Stimulated activated CD4-positive, alpha-beta T cell treated with anti-CD3 and anti-CD28 coated beads, Interleukin-12 subunit alpha, Interleukin-12 subunit beta, amount 100 ng/mL, for 48 hours (primary cell): ENCODE results near the gene USP21.

Experiments used
- DNase-seq, 3 donors: peaks; one replicate each; pipeline ENCODE4 v3.0.0-alpha.2; 2020; ENCODE audit warnings: low read depth in 2 of 3, low spot score in 1 of 3

Gene USP21

DNA sequence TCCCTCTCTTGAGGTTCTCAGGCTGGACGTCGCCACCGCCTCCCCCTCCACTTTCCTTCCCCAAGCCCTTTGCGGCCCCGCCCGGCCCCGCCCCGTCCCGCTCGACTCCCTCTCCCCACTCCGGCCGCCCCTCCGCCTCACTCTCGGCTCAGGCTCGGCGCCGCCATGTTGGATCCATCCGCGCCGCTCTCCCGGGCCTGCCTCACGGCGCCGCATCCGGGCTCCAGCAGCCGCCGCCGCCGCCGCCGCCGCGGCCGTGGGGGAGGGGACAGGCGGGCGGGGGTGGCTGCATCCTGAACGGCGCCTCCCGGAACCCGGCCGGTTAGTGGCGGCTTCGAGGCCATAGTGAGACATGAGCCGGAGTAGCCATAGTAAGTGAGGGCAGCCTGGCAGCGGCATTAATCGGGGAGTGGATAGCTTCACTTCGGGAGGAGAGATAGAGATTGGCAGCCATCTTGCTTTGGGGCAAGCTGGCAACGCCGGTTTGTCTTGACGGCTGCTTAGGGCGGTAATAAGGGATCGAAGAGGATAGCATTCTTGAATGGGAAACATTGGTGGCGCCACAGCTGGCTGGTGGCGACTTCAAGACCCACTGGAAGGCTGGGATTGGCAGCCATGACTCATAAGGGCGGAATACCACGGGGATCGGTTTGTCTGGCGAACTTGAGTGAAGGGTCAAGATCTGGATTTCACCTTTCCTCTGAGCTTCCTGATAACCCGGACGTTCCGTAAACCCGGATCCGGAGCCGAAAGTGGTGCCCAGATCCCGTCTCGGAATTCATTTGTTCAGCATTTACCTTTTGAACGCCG, 26.7 kb upstream of the USP21 start, which contains the start of gene DEDD:
Gene DEDD, minus strand, starts transcription at position 258 of the 810 bp plus-strand sequence. CDS start 8,205 bp downstream, outside the sequence.
- peak; percentile 80 to 89 (median 82) for DNase-seq

DNA sequence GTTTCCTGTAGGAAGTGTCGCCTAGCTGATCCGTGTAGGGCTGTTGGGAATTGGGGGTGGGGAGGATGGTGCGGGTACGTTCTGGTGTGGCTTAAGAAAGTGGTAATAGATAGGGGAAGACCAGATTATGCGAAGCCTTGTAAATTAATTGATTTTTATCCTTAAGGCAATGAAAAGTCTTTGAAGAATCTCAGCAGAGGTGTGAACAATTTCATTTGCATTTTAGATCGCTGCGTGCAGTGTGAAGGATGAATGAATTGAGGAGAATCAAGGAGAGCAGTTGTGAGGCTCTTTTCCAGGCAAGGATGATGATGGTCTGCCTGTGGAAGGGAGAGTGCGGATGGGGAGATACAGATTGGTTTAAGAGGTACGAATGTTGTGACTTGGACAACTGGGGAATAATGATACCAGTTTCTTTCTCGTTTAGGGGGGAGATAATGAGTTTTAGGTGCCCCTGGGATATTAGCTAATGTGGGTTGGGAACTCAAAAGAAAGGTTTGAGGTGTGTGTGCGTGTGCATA, 26.0 kb upstream of the USP21 start:
- no peak for DNase-seq

DNA sequence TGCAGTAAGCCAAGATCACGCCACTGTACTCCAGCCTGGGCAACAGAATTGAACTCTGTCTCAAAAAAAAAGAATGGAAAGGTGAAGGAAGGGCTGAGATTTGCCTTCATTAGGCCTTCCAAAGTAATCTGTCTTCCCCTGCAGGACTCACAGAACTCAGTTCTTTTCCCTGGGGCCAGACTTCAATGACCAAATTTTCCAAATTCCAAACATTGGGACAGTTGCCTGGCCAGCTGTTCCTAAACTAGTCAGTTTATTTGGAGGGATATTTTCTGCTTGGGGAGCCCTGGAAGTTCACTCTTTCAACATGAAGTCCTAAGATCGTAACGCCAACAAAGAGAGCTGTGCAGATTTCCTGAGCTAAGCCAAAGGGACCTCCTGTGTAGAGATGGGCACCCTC, 21.4 kb upstream of the USP21 start:
- no peak for DNase-seq

DNA sequence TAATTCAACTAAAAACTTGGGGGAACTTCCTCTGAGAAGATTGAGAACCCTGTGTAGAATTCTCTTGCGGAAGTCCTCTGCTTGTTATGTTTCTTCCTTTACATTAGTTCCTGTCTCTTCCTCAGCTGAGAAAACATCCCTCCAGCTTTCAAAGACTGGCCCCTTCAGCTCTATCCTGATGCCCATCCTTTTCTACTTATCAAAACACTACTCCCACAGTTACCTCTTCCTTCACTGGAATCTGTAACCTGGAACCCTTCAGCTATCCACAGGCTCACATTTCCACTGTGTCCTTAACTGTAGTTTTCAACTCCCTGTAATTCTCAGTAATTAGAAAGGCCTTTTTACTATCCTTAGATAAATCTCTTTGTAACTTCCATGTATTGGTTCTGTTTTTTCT, 20.9 kb upstream of the USP21 start:
- no peak for DNase-seq

DNA sequence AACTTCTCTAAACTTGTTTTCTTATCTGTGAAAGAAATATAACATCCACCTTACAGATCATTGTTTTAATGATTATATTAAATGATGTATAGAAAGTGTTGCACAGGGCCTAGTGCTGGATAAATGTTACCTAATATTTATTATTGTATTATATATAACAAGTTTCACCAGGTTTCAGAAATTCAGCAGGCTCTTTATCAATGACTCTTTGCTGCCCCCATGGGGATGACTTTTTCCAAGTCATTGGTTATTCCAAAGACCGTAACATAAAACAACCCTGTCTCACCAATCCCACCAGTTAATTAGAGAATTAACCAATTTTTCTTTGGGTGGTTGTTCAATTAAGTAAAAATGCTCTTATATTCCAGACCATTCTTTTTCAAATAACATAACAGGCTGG, 19.5 kb upstream of the USP21 start:
- DNase-seq: no peak

DNA sequence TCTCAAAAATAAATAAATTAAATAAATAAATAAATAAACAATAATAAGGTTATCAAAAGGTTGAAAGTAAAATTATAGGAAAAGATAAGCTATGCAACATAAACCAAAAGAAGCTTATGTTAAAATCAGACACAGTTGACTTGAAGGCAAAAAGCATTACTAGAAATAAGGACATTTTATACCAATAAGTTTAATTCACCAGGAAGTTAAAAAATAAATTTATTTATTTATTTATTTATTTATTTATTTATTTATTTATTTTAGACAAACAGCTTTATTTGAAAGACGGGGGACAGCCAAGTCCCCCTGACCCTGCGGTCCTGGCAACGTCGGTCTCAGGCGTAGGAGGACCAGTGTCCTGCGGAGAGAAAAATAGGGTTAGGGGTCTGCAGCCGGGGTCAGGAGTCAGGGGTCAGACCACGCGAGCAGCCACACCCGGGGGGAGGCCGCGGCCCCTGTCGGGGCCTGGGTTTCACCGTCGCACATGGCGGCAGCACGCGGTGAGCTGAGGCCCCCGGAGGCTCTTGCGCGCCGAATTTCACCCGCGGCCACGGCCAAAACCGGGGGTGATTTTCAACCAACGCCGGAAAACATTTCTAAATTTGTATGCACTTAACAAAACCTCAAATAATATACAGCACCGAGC, 18.4 kb upstream of the USP21 start:
- no peak for DNase-seq

DNA sequence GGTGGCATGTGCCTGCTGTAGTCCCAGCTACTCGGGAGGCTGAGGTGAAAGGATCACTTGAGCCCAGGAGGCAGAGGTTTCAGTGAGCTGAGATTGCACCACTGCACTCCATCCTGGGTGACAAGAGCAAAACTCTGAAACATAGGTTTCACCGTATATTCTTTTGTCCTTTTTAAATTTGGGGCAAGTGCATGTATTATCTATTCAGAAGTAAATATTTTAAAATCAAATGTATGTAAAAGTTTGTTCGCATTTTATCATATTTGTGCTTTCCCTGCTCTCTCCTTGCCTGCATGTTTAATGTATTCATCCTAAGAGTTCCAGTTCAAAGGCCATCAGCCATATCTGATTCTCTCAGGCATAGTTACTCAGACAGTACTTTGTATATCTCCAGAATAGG, 13.5 kb upstream of the USP21 start:
- no peak for DNase-seq

DNA sequence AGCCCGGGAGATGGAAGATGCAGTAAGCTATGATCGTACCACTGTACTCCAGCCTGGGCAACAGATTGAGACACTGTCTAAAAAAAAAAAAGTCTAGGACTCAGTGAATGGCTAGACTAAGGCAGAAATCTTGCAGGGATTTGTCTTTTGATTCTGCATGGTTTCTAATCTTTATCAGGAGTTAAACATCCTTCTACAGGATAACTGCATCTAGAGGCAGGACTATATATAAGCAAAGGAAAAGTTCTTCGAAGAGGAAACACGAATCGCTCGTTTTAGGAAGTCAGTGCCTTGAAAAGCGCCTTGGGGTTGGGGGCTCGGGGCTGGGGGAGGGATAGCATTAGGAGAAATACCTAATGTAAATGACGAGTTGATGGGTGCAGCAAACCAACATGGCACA, 6.1 kb upstream of the USP21 start:
- DNase-seq: no peak

DNA sequence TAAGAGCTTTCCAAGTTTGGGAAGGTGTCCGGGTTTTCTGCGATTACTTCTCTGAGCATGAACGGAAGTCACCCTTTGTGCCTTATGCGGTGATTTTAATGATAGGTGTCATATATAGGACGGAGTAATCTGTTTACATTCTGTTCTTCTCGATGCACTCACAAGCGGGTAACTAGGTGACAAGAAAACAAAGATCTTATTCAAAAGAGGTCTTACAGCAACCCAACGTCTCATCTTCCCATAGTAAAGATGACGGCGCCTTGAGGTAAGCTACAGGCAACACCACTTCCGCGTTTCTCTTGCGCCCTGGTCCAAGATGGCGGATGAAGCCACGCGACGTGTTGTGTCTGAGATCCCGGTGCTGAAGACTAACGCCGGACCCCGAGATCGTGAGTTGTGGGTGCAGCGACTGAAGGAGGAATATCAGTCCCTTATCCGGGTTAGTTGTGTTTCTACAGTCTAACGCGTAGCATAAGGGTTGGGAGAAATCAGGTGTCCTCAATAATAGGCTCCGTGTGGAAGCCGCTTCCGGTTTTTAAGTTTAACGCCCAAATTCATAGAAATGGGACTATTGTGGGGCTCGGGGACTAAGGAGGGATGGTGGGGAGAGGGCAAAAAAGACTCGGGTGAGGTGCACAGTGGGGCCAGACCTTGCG, 5.5 kb upstream of the USP21 start, which contains the start of gene UFC1:
Gene UFC1, plus strand, starts transcription at position 297 of the 656 bp plus-strand sequence. Its CDS starts 20 bp downstream, at position 317.
- peak; percentile 64 to 76 (median 75) for DNase-seq

DNA sequence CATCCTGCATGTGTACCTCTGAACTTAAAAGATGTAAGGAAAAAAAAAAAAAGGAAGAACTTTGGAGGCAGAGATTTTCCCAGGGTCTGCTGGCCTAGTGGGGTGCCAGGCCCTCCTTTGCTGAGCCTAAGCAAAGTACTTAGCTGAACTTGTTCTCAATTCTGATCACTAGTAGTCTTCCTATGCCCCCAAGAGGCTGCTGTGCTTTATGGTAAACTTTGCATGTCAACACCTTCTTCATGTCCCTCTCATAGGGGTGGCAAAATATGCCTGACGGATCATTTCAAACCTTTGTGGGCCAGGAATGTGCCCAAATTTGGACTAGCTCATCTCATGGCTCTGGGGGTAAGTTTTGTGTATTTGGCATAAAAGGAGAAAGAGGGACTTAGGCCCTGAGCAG, 1.4 kb upstream of the USP21 start:
- no peak for DNase-seq

DNA sequence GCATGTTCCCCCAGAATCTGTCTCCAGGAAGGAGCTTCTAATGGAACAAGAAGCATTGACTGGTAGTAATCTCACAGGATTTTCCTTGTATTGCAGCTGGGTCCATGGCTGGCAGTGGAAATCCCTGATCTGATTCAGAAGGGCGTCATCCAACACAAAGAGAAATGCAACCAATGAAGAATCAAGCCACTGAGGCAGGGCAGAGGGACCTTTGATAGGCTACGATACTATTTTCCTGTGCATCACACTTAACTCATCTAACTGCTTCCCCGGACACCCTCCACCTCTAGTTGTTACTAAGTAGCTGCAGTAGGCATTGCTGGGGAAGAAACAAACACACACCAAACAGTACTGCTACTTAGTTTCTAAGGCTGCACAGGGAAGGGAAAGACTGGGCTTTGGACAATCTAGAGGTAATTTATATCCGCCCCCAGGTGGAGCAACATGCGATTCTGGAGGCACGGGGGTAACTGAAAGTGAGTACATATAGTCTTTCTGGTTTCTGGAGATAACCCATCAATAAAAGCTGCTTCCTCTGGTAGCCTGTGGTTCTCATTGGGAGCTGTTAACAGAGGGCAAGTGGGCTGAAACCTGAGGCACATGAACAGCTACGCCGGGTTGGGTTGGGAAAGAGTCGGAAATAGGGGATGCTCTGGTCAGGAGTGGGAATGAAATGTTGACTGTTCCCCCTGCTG, 837 bp upstream of the USP21 start:
- DNase-seq: no peak

DNA sequence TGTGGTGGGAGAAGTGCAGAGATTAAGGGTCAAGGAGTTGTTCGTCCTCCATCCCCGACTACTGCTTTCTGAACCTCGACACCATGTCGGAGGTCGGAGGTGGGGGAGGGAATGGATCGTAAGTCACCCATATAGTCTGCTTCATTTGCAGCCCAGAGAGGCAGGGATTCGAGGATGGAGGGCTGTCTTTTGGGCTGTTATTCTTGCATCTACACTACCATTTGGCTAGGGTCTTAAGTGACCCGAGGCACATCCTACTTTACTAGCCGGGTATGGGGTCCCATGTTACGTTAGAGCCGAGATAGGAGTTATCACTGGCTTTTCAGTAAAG, 578 bp downstream of the USP21 start:
- no peak for DNase-seq

DNA sequence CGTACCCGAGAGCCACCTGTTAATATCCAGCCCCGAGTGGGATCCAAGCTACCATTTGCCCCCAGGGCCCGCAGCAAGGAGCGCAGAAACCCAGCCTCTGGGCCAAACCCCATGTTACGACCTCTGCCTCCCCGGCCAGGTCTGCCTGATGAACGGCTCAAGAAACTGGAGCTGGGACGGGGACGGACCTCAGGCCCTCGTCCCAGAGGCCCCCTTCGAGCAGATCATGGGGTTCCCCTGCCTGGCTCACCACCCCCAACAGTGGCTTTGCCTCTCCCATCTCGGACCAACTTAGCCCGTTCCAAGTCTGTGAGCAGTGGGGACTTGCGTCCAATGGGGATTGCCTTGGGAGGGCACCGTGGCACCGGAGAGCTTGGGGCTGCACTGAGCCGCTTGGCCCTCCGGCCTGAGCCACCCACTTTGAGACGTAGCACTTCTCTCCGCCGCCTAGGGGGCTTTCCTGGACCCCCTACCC, 1.4 kb downstream of the USP21 start:
- DNase-seq: no peak

DNA sequence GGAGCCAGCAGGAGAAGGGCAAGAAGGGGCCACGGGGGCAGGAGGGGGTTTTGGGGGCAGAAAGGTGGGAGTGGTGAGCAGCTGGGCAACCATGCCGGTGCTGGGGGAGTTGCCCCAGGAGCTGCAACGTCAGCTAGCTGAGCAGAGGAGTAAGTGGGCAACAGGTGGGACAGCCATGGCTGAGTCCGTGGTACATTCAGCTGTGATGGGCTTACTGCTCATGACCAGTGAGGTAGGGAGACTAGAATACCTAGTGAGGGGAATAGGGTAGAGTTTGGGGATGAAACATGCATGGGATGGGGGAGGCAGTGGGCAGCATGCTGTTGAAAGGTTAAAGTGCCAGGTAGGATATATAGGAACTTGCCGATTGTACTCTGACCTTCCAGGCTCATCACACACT, 2.4 kb downstream of the USP21 start:
- no peak for DNase-seq

DNA sequence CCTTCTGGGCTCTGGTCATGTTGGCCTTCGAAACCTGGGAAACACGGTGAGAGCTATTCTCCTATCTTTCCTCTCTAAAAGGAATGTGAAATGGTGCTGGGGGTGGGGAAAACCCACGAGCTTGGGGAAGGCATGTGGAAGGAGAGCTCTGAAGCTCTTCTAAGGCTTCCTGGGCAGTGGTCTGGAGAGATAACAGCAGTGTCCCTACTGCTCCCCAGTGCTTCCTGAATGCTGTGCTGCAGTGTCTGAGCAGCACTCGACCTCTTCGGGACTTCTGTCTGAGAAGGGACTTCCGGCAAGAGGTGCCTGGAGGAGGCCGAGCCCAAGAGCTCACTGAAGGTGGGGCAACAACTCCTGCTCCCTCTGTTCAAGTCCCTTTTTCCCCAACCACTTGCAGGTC, 2.8 kb downstream of the USP21 start:
- no peak for DNase-seq

DNA sequence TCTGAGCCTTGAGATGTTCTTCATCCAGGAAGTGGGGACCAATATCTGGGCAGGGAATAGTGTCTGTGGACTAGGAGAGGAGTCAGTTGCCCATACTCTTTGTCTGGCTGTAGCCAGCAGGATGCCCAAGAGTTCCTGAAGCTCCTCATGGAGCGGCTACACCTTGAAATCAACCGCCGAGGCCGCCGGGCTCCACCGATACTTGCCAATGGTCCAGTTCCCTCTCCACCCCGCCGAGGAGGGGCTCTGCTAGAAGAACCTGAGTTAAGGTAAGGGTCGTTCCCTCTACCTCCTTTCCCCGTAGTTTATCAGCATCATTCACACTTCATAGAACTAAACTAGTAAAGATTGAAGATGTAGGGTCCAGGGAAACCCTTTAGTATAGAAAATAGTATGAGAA, 3.5 kb downstream of the USP21 start:
- DNase-seq: no peak

DNA sequence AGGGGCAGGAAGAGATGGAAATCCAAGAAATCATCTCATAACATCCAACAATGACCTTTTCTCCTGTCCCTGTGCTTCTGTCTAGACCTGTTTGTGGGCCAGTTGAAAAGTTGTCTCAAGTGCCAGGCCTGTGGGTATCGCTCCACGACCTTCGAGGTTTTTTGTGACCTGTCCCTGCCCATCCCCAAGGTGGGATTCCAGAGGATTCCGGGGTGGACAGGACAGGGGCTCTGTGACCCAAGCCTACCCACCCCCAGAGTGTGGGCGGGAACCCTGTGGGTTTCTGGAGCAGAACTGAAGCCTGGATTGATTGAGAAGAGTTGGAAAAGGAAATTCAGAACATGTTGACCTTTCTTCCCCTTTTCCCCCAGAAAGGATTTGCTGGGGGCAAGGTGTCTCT, 4.5 kb downstream of the USP21 start:
- DNase-seq: no peak

DNA sequence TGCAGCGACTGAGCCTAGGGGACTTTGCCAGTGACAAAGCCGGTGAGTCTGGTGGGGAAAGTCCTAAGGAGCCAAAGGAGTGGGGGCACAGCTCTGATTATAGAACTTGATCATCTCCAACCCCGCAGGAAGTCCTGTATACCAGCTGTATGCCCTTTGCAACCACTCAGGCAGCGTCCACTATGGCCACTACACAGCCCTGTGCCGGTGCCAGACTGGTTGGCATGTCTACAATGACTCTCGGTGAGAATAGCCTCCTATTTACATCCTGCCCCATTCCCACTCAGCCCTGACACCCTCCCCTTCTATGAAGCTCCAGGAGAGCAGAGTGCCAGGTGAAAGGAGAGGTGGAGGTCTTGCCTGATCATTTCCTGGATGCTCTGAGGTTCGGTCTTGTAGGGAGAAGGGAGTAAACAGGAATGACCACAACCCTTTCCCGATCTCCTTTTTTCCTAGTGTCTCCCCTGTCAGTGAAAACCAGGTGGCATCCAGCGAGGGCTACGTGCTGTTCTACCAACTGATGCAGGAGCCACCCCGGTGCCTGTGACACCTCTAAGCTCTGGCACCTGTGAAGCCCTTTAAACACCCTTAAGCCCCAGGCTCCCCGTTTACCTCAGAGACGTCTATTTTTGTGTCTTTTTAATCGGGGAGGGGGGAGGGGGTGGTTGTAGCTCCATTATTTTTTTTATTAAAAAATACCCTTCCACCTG, 5.8 kb downstream of the USP21 start:
- no peak for DNase-seq

DNA sequence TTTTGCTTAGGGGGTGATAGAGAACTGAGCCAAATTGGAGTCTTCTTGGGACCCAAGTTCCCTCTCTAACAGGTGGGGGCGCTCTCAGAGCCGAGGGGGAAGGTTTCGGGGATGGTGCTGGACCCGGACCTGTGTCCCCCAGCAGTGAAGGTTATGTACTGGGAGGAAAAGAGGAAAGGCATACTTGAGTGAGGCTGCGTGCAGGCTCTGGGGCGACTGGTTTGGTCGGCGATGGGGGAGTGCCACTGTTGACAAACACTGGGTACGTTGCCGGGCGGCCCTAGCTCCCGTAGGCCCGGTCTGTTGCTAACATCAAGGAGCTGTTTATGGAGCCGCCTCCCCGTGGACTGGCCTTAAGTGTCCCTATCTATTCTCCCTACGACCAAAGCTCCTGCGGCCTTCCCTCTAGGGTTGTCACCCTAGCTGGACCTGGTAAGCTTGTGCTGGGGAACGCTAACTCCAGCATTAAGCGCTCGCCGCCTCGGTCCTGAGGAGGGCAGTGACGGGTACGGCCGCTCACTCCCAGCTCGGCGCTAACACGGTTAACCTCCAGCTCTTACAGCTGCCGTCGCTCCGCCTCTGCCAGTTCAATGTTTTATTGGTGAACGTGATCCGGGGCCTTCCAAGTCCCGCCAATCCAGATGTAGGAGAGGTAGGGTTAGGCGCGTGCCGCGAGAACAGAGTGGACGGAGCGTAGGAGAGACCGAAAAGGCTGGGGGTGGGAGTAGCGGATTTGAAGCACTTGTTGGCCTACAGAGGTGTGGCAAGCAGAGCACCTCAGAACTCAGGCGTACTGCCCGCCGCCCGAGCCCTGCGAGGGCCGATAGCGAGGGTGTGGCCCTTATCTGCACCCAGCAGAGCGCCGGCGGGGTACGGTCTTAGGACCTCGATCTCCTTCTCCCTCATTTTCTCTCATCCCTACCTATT, 6.7 kb downstream of the USP21 start, which contains the start of gene PPOX:
Gene PPOX, plus strand, starts transcription at position 685 of the 927 bp plus-strand sequence. CDS start 422 bp downstream, outside the sequence.
- peak; percentile 85 to 90 (median 89) for DNase-seq
